HG03060 (cell line): Measurements from ENCODE around the gene TMIGD2.

ENCODE experiments used
- ATAC-seq: cut with Tn5 transposase; IDR thresholded peaks from one replicate; pipeline ENCODE4 v1.9.1; 2021; ENCODE audit warnings: low read depth, moderate number of reproducible peaks; ENCODE audit not compliant: unreplicated experiment

TMIGD2 gene

DNA sequence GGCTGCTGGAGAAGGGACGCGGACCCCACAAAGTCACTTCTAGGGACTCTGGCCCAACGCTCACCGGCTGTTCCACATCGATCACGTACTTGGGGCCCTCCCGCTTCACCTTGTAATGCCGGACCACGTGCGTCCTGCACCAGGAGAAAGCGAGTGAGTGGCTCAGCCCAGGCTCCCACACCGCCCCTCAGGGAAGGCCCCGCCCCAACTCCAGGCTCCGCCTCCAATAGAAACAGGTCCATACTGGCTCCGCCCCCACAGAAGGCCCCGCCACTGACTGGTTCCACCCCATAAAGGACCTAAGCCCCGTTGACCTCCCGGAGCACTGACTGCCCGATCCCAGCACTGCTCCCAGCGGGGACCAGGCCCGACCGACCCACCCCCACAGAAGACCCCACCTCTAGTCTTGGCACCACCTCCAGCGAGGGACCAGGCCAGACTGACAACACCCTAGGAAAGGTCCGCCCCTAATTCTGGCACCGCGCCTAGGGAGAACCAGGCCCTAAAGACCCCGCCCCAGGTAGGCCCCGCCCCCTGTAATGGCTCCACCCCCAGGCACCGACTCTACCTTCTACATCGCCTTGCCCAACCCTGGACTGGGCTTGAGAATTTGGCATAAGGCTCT is 25.2 kb upstream of the TMIGD2 start:
- no peak for ATAC-seq

DNA sequence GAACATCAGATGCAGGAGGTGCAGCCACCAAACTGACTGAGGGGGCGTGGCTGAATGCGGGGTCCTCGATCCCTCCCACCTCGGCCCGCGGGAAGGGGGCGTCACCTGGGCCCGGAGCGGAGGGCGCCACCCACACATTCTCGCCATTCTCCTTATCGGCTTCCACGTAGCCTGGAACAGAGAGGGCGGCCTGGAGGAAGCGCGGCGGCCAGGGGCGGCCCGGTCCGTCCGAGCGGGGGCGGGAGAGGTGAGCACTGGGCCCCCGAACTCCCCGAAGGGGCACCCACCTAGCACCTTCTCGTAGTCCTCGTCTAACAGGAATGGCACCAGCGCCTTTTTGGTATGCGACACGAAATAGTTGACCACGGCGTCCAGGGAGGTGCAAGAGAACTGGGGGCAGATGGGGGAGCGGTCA is 24.7 kb upstream of the TMIGD2 start:
- ATAC-seq, result no peak

DNA sequence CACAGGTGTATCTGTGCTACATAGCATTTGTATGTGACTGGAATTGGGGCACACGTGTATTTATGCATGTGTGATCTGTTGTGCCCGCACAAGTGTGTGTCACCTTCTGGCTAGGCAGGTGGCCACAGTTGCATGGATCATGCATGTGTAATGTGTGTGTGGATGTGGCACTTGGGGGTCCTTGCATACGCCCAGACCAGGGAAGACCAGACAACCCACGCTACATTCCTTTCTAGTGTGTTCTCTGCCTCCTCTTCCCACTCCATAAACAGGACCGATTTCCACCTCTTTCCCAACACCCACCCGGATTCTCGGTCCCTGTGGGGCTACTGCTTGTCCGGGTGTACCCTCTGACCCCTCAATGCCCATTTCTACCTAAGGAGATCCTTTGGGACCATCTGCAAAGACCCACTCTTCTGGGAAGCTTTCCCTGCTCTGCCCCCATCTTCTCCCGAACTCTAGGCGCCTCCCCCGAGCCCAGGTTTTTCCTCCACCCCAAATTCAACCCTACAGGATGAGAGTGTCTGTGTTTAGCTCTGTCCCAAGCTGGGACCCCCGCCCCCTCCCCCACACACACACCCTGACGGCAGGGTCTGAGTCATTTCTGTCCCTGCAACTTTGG is 24.1 kb upstream of the TMIGD2 start:
- no peak for ATAC-seq

- ATAC-seq, result no peak
Measured at GRCh38 chr19:4324228-4324627, 22.0 kb upstream of the TMIGD2 start.

- no peak for ATAC-seq
Measured at GRCh38 chr19:4323692-4324091, 21.5 kb upstream of the TMIGD2 start.

DNA sequence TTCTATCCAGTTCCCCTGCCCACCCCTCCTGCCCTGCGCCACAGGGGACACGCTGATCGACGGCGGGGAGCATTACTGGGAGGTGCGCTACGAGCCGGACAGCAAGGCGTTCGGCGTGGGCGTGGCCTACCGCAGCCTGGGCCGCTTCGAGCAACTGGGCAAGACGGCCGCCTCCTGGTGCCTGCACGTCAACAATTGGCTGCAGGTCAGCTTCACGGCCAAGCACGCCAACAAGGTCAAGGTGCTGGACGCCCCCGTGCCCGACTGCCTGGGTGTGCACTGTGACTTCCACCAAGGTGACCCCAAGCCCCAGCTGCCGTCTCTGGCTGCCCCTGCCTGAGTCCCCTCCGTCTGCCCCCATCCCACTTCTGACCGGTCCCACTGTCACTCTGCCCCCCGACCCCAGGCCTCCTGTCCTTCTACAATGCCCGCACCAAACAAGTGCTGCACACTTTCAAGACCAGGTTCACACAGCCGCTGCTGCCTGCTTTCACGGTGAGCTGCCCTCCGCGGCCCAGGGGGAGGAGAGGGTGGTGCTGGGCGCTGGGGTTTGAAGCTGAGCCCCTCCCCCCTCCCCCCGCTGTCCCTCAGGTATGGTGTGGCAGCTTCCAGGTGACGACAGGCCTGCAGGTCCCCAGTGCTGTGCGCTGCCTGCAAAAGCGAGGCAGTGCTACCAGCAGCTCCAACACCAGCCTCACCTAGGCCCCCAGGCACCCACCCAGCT is 20.9 kb upstream of the TMIGD2 start:
- ATAC-seq, result no peak

GRCh38 chr19:4320419-4320818 is 18.2 kb upstream of the TMIGD2 start:
- ATAC-seq, result no peak

DNA sequence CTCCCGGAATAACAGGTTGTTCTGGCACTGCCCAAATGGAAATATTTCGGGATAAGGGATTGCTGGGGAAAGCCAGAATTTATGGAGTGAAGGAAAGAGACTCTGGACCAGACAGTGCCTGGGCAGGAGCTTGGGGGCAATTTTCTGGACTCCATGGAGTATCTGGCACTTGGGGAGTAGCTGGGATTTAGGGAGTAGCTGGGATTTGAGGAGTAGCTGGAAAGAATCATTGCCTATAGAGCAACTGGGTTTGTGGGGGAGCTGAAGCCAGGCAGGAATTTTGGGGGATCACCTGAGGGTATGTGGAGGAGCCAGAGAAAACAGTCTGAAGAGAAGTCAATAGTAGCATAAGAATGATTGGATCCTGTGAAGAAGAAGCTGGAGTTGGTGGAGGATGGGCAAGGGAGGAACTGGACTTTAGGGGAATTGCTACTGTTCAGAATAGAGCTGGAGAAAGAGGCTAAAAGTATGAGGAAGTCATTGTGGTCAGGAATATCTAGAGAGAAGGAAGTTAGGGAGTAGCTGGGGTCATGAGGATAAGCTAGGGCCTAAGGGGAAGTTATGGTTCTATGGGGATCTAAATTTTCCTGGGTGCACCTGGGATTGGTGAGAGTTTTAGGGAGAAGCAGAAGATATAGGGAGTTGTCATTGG is 17.0 kb upstream of the TMIGD2 start:
- no peak for ATAC-seq

DNA sequence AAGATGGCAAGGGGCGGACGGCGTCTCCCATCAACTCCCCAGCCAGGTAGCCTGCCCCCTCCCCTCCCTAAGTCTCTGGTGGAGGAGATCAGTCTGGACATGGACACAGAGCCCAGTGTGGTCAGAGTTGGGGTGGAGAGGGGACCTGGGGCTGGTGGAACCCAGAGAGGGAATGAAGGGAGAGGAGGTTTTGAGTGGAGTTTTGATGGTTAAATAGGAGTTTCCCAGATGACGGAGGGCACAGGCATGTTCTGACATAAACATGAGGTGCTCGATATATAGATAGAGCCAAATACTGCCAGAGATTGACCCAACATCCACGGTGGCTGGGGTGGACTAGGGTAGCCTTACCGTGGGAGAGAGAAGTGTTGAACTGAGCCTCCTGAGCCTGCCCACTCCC is 16.3 kb upstream of the TMIGD2 start:
- no peak for ATAC-seq

- ATAC-seq, result no peak
Measured at GRCh38 chr19:4316956-4317355, 14.8 kb upstream of the TMIGD2 start.

GRCh38 chr19:4313847-4314490 is 11.8 kb upstream of the TMIGD2 start:
- ATAC-seq, result no peak

DNA sequence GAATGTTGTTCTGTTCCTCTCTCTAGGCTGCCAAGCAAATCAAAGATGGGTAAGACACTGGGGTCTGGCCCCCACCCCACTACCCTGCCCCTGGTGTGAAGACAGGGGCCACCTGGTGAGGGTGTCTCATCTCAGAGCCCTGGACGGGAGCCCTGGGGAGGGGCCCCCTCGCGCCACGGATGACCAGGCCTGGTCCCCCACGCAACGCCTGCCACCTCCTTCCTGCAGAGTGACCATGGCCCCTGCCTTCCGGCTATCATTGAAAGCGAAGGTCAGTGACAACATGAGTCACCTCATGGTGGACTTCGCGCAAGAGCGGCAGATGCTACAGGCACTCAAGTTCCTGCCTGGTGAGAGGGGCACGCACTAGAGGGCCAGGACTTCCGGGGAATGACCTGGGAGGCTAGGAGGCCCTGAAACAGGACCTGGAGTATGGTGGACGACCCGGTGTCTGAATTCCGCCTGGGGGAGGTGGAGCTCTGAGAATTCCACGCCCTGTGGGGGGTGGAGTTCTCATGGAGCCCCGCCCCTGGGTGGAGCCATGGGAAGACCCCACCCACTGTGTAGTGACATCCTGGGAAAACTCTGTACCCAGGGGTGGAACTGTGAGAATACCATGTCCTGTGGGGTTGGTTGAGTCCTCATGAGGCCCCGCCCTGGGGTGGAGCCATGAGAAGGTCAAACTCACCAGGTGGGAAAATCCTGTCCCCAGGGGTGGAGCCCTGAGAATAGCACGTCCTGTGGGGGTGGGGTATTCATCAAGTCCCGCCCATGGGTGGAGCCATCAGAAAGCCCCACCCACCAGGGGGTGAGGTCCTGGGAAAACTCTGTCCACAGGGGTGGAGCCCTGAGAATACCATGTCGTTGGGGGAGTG is 8.3 kb upstream of the TMIGD2 start:
- no peak for ATAC-seq

GRCh38 chr19:4305659-4306058 is 3.5 kb upstream of the TMIGD2 start:
- no peak for ATAC-seq

DNA sequence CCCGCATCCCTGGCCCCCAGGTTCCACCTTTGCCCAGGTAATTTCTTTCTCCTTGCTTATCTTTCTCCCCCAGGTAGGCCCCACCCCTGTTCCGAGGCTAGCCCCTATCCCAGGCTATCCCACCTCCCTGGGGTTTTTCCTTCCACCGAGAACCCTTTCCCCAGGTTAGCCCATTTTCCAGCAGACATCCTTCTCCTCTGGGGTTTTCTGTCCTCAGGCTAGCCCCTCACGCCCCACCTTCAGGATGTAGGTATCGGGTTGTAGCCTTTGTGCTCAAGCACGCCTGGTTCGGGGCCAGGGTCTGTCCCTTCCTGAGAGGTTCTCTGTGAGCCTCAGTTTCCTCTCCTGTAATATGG is 3.0 kb upstream of the TMIGD2 start:
- no peak for ATAC-seq

- no peak for ATAC-seq
Measured at GRCh38 chr19:4304538-4305256, 2.5 kb upstream of the TMIGD2 start, which contains the start of gene FSD1. Gene FSD1 (plus strand): TSS chr19:4304598. CDS start chr19:4304747, 149 bp downstream.

- no peak for ATAC-seq
Measured at GRCh38 chr19:4303819-4304537, 1.8 kb upstream of the TMIGD2 start.

- no peak for ATAC-seq
Measured at GRCh38 chr19:4301590-4302242, 473 bp downstream of the TMIGD2 start.

DNA sequence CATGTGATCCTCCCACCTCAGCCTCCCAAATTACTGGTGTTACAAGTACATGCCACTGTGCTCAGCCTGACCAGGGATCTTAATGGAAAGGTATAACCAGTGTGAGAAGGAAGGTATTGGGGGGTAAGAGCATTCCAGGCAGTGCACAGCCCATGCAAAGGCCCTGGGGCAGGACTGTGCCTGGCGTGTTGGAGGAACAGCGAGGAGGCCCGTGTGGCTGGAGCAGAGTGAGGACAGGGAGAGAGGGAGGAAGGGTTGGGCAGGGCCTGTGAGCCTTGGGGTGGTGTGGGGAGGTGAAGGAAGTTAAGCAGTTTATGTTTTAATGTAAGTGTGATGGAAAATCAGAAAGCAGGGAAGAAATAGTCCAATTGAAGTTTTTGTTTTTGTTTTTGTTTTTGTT is 1.6 kb downstream of the TMIGD2 start:
- ATAC-seq, result no peak
